H1 (cell line): ENCODE data around the gene C13orf42. TPM values are rescaled to one million over a fixed set of nuclear protein-coding genes. Genes with fewer than 3 reads are reported as not detected.

Experiments used
- CTCF ChIA-PET: fragments of 300-600 bp; sonication (Branson Sonifier 250); formaldehyde crosslinking; loops from one replicate; lab custom pipeline; 2021; ENCODE audit not compliant: partially characterized antibody; lab: Charles Lee
- POLR2A ChIA-PET: fragments of 300-600 bp; sonication (Branson Sonifier 250); formaldehyde crosslinking; loops from one replicate; lab custom pipeline; 2021; ENCODE audit warnings: inconsistent platforms; ENCODE audit not compliant: partially characterized antibody; lab: Charles Lee
- DNase-seq, 2 experiments: peaks; one replicate each; pipeline versions ENCODE4 v3.0.0 to v3.0.0-alpha.2; 2010 to 2022; ENCODE audit warnings: low spot score in 2 of 2, low read depth in 1 of 2, mixed read lengths in 1 of 2
- FAIRE-seq: peaks from 2 replicates; lab custom pipeline; 2011; peaks lifted over from hg19 to GRCh38; lab: Jason Lieb, UNC
- H2AFZ ChIP-seq: 2 replicates; pipeline ENCODE4 v1.8.1; 2012; ENCODE audit warnings: low read length, inconsistent platforms
- H2AK5ac ChIP-seq: 2 replicates; pipeline ENCODE4 v1.6.1; 2013; ENCODE audit warnings: low read depth, low read length
- H2BK120ac ChIP-seq: replicated peaks from 2 replicates; pipeline ENCODE3; 2013; ENCODE audit warnings: low read depth, low read length, inconsistent platforms
- H2BK12ac ChIP-seq: 2 replicates; pipeline ENCODE4 v1.6.1; 2013; ENCODE audit warnings: low read depth, low read length
- H2BK15ac ChIP-seq: 2 replicates; pipeline ENCODE4 v1.6.1; 2013; ENCODE audit warnings: low read length
- H2BK20ac ChIP-seq: 2 replicates; pipeline ENCODE4 v1.6.1; 2013; ENCODE audit warnings: low read length
- H2BK5ac ChIP-seq: 2 replicates; pipeline ENCODE4 v1.6.1; 2013; ENCODE audit warnings: low read depth, low read length
- H3K14ac ChIP-seq: 2 replicates; pipeline ENCODE4 v1.6.1; 2013; ENCODE audit warnings: inconsistent platforms; ENCODE audit not compliant: insufficient read length
- H3K18ac ChIP-seq: 2 replicates; pipeline ENCODE4 v1.6.1; 2013; ENCODE audit warnings: low read length; ENCODE audit errors: extremely low read depth
- H3K23ac ChIP-seq: 2 replicates; pipeline ENCODE4 v1.6.1; 2013; ENCODE audit warnings: inconsistent platforms; ENCODE audit not compliant: insufficient read length
- H3K23me2 ChIP-seq: 2 replicates; pipeline ENCODE4 v1.6.1; 2013; ENCODE audit warnings: low read depth, low read length
- H3K27ac ChIP-seq: 2 replicates; pipeline ENCODE4 v1.6.1; 2011; ENCODE audit warnings: low read depth, low read length, inconsistent platforms
- H3K27me3 ChIP-seq, 4 experiments: replicated peaks in 1 of 4; 1 replicate in 1 of 4; 2 replicates in 3 of 4; pipeline versions ENCODE4 v1.6.1 to v1.8.1; 2011 to 2013; ENCODE audit warnings: low read length in 3 of 4, mild to moderate bottlenecking in 3 of 4, inconsistent platforms in 2 of 4, mixed read lengths in 2 of 4, moderate library complexity in 1 of 4; ENCODE audit not compliant: control insufficient read depth in 3 of 4, insufficient read depth in 3 of 4; ENCODE audit errors: extremely low read depth in 1 of 4
- H3K36me3 ChIP-seq, 4 experiments: 2 replicates each; pipeline versions ENCODE4 v1.6.1 to v1.8.1; 2011 to 2013; ENCODE audit warnings: mild to moderate bottlenecking in 4 of 4, low read length in 3 of 4, moderate library complexity in 2 of 4, control low read depth in 1 of 4, inconsistent platforms in 1 of 4; ENCODE audit not compliant: insufficient read depth in 4 of 4, control insufficient read depth in 2 of 4
- H3K4ac ChIP-seq: replicated peaks from 2 replicates; pipeline ENCODE3; 2013; ENCODE audit warnings: low read length, low read depth, mixed read lengths, inconsistent platforms; ENCODE audit not compliant: insufficient read length
- H3K4me1 ChIP-seq, 4 experiments: replicated peaks in 1 of 4; 1 replicate in 1 of 4; 2 replicates in 3 of 4; pipeline versions ENCODE4 v1.6.1 to v1.8.1; 2011 to 2013; ENCODE audit warnings: low read length in 3 of 4, inconsistent platforms in 2 of 4, mixed read lengths in 1 of 4; ENCODE audit not compliant: insufficient read depth in 4 of 4, control insufficient read depth in 3 of 4
- H3K4me2 ChIP-seq, 2 experiments: 2 replicates each; pipeline versions ENCODE4 v1.6.1 to v1.8.1; 2011 to 2013; ENCODE audit warnings: low read depth in 2 of 2, low read length in 2 of 2, control low read depth in 1 of 2, inconsistent platforms in 1 of 2, mild to moderate bottlenecking in 1 of 2; ENCODE audit not compliant: insufficient read depth in 1 of 2
- H3K4me3 ChIP-seq, 4 experiments: fragments of 200-600, 300-600 bp in 1 of 4; sonication (generic), shearing (Covaris generic), sonication (Bioruptor Twin) in 1 of 4; 2 replicates each; pipeline versions ENCODE4 v1.5.1 to v1.8.1; 2011 to 2016; ENCODE audit warnings: low read length in 4 of 4, low read depth in 3 of 4, control low read depth in 2 of 4, inconsistent platforms in 2 of 4, mild to moderate bottlenecking in 2 of 4, mixed read lengths in 1 of 4, moderate library complexity in 1 of 4; ENCODE audit not compliant: insufficient read depth in 2 of 4; ENCODE audit errors: extremely low read depth in 1 of 4
- H3K56ac ChIP-seq: replicated peaks from 2 replicates; pipeline ENCODE3; 2013; ENCODE audit warnings: low read depth, mild to moderate bottlenecking, mixed read lengths, low read length, inconsistent platforms; ENCODE audit not compliant: insufficient read length
- H3K79me1 ChIP-seq: 2 replicates; pipeline ENCODE4 v1.6.1; 2013; ENCODE audit warnings: low read depth, low read length, control low read depth
- H3K79me2 ChIP-seq, 2 experiments: 2 replicates each; pipeline versions ENCODE4 v1.6.1 to v1.8.1; 2012 to 2013; ENCODE audit warnings: low read length in 2 of 2, mild to moderate bottlenecking in 2 of 2, inconsistent platforms in 1 of 2; ENCODE audit not compliant: insufficient read depth in 2 of 2, control insufficient read depth in 1 of 2
- H3K9ac ChIP-seq, 4 experiments: replicated peaks in 1 of 4; 1 replicate in 1 of 4; 2 replicates in 3 of 4; pipeline versions ENCODE4 v1.6.1 to v1.8.1; 2011 to 2013; ENCODE audit warnings: low read depth in 3 of 4, low read length in 3 of 4, control low read depth in 2 of 4, mild to moderate bottlenecking in 2 of 4, moderate library complexity in 2 of 4, inconsistent platforms in 1 of 4; ENCODE audit errors: extremely low read depth in 1 of 4
- H3K9me3 ChIP-seq, 2 experiments: 2 replicates each; pipeline versions ENCODE4 v1.6.1 to v1.8.1; 2012 to 2013; ENCODE audit warnings: mild to moderate bottlenecking in 2 of 2, moderate library complexity in 2 of 2, control low read depth in 1 of 2, inconsistent platforms in 1 of 2, low read depth in 1 of 2, low read length in 1 of 2, mixed read lengths in 1 of 2; ENCODE audit not compliant: insufficient read depth in 2 of 2
- H4K20me1 ChIP-seq, 2 experiments: replicated peaks in 1 of 2; 2 replicates each; pipeline versions ENCODE3 to v1.8.1; 2011 to 2013; ENCODE audit warnings: inconsistent platforms in 2 of 2, low read length in 2 of 2, mild to moderate bottlenecking in 1 of 2; ENCODE audit not compliant: insufficient read depth in 2 of 2, control insufficient read depth in 1 of 2
- H4K5ac ChIP-seq: 2 replicates; pipeline ENCODE4 v1.6.1; 2013; ENCODE audit warnings: low read length, low read depth, mixed read lengths, inconsistent platforms; ENCODE audit not compliant: insufficient read length
- H4K8ac ChIP-seq: 2 replicates; pipeline ENCODE4 v1.8.0; 2013; ENCODE audit warnings: mild to moderate bottlenecking, moderate library complexity, low read length, inconsistent platforms; ENCODE audit not compliant: insufficient read depth; ENCODE audit errors: extremely low read depth
- H4K91ac ChIP-seq: replicated peaks from 2 replicates; pipeline ENCODE3; 2013; ENCODE audit warnings: low read length, mixed read lengths, inconsistent platforms; ENCODE audit not compliant: insufficient read length
- ASH2L ChIP-seq: fragments of 200-600, 300-600 bp; sonication (generic); IDR thresholded peaks from one replicate; pipeline ENCODE4 v1.7.1; 2017; ENCODE audit warnings: low read length
- BCL11A ChIP-seq, 2 experiments: IDR thresholded peaks; one replicate each; pipeline ENCODE4 v1.6.1; 2011; ENCODE audit warnings: low read depth in 2 of 2, low read length in 2 of 2, mild to moderate bottlenecking in 2 of 2
- CTCF ChIP-seq, 3 experiments: IDR thresholded peaks; 1 replicate in 2 of 3; 2 replicates in 1 of 3; pipeline versions ENCODE4 v1.5.1 to v1.6.1; 2011; ENCODE audit warnings: low read length in 3 of 3, mild to moderate bottlenecking in 3 of 3, inconsistent platforms in 2 of 3, low read depth in 1 of 3, moderate library complexity in 1 of 3; ENCODE audit not compliant: insufficient read depth in 1 of 3; ENCODE audit errors: control extremely low read depth in 1 of 3
- EGR1 ChIP-seq: IDR thresholded peaks from 2 replicates; pipeline ENCODE4 v1.6.1; 2011; ENCODE audit warnings: low read depth, low read length, borderline replicate concordance
- EP300 ChIP-seq, 2 experiments: IDR thresholded peaks; 1 replicate in 1 of 2; 2 replicates in 1 of 2; pipeline ENCODE4 v1.6.1; 2011 to 2012; ENCODE audit warnings: low read depth in 2 of 2, low read length in 2 of 2, mild to moderate bottlenecking in 2 of 2, borderline replicate concordance in 1 of 2, inconsistent platforms in 1 of 2, moderate library complexity in 1 of 2
- SIX5 ChIP-seq: IDR thresholded peaks from 2 replicates; pipeline ENCODE4 v1.6.1; 2011; ENCODE audit warnings: mild to moderate bottlenecking, low read depth, low read length
- SP4 ChIP-seq: IDR thresholded peaks from 2 replicates; pipeline ENCODE4 v1.6.1; 2012; ENCODE audit warnings: low read length, inconsistent platforms
- TBP ChIP-seq: IDR thresholded peaks from 2 replicates; pipeline ENCODE4 v1.6.1; 2011; ENCODE audit warnings: low read depth, low read length, improper control_type of control experiment
- WGBS, 2 experiments: shearing (Covaris generic) in 1 of 2; methylation state at CpG; one replicate each; pipeline versions ENCODE4 v1.1.6 to v1.1.7; 2013 to 2015; ENCODE audit warnings: low lambda C conversion rate in 2 of 2, mixed read lengths in 2 of 2, inconsistent platforms in 1 of 2, low coverage in 1 of 2, missing lambda C conversion rate in 1 of 2; ENCODE audit not compliant: insufficient replicate concordance in 2 of 2, insufficient coverage in 1 of 2, insufficient read length in 1 of 2; ENCODE audit errors: extremely low coverage in 1 of 2, missing lambda C conversion rate in 1 of 2; 5-methylcytosine and 5-hydroxymethylcytosine counted together
- polyA plus RNA-seq, 7 experiments: library from polyadenylated mRNA; depleted of rRNA in 3 of 7; stranded (reverse) in 5 of 7; unstranded in 2 of 7; fragments of >200 nt in 5 of 7; fragments of 200-250 nt in 2 of 7; gene quantifications; 1 replicate in 5 of 7; 2 replicates in 1 of 7; 4 replicates in 1 of 7; pipeline versions ENCODE4 v1.2.1 to v1.2.3, GENCODE V29; 2011 to 2013; ENCODE audit warnings: missing spikeins in 2 of 7, mixed read lengths in 2 of 7
- total RNA-seq: library from RNA; stranded (reverse); fragmentation: NEBNext Ultra II Directional; extraction: Animal tissue kit (Norgen Biotek cat#: 25700); gene quantifications from 2 replicates; pipeline ENCODE4 v1.2.1, GENCODE V29; 2021
- TF ChIP-seq, protein P1 (sequence below): IDR thresholded peaks from 2 replicates; pipeline ENCODE4 v1.6.1; 2012; ENCODE audit warnings: inconsistent platforms

Gene C13orf42
- total and polyA plus RNA-seq, 2 of the 8 experiments (the other 6 are each of a cell fraction or from before 2014, with no cell fraction given): 9.9 to 10.1 TPM

DNA sequence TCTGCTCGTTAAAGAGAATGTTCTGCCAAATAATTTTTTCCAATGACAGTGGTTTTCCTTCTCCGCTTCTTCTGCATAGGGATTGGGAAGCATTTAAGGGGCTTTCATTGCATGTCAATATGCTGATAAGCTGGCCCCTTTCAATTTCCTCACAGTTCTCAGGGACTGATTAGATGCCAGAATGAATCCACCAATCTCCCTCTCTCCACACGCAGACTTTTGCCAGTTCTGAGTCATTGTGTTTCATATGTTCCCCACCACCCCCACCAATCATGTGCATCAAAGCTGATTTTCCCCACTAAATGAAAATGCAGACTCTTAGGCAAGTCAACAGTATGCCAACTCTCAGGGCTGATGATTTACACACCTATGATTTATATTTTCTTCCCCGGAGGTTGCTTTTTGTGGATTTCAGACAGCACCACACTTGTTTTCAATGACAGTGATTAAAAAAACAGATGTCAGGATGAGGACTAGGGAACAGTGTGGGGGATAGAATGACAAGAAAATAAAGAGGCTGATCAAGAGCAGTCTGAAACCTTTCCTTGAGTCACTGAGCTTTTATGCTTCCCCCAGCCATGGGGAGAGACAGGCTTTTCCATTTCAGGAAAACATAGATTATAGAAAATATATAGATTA is 47.9 kb upstream of the C13orf42 start:
- H3K23ac ChIP-seq: no peak overlapping the region
- H3K36me3 ChIP-seq: no peaks in the 10 kb centered on the region; a peak in 1 of 8 replicates
- no peak overlapping the region for H4K5ac ChIP-seq
- no peak overlapping the region for H3K56ac ChIP-seq
- peaks cover 0 to 47% of the 10 kb centered on the region in 2 experiments; a peak in 3 of 4 replicates for H3K79me2 ChIP-seq
- H2BK12ac ChIP-seq: no peak overlapping the region; the same call in 1 of the 2 replicates
- peaks cover 3 to 22% (median 17%) of the 10 kb centered on the region in 4 experiments; a peak in 6 of 7 replicates for H3K4me1 ChIP-seq
- no peaks in the 10 kb centered on the region for H3K9me3 ChIP-seq
- no peak overlapping the region for H3K27ac ChIP-seq
- H3K14ac ChIP-seq: no peak overlapping the region
- no peak overlapping the region for H2AFZ ChIP-seq
- FAIRE-seq (no peak), DNase-seq (peak in 1 of 2 experiments; percentile 30)
- H2BK20ac ChIP-seq: no peak overlapping the region; the same call in 1 of the 2 replicates
- no peak overlapping the region for H3K18ac ChIP-seq
- no peak overlapping the region for H4K8ac ChIP-seq
- no peaks in the 10 kb centered on the region for H4K20me1 ChIP-seq
- H3K79me1 ChIP-seq: peaks cover 2% of the 10 kb centered on the region; the same call in 1 of the 2 replicates
- no peak overlapping the region for H2BK5ac ChIP-seq
- H2BK15ac ChIP-seq: no peak overlapping the region
- WGBS, 2 experiments: 72% methylated on average over 4 of the region's 4 CpGs; no CpG with 5 or more reads in 1 of the 2 experiments
- ChIA-PET CTCF (interaction anchor here (1.0 to 5.0 kb wide), 3 partner anchors 33 to 128 kb away, joined by 5 to 21 read pairs (median 5); no protein-coding TSS in a partner anchor), POLR2A (interaction anchor here (1.0 to 21.2 kb wide), 7 partner anchors 9 to 85 kb away, joined by 3 to 494 read pairs (median 7); no protein-coding TSS in a partner anchor)
- no peak overlapping the region for H4K91ac ChIP-seq
- H3K4ac ChIP-seq: no peak overlapping the region
- no peak overlapping the region for H3K9ac ChIP-seq
- no peak overlapping the region for H3K4me3 ChIP-seq
- H3K27me3 ChIP-seq: no peaks in the 10 kb centered on the region
- no peak overlapping the region for H2AK5ac ChIP-seq
- H2BK120ac ChIP-seq: no peak overlapping the region
- no peaks in the 10 kb centered on the region for H3K23me2 ChIP-seq
- H3K4me2 ChIP-seq: no peak overlapping the region
- TF ChIP-seq SIX5: no peak
- no peak for TF ChIP-seq EP300 (IDR thresholded peaks at IDR 0.05; ENCODE audit: borderline replicate concordance in 1 of 2, low read depth in 2 of 2, low read length in 2 of 2)
- no peak for TF ChIP-seq ASH2L
- no peak for TF ChIP-seq EGR1
- TF ChIP-seq BCL11A (IDR thresholded peaks at IDR 0.05; ENCODE audit: low read depth in 2 of 2, low read length in 2 of 2): no peak
- TF ChIP-seq, protein P1, sequence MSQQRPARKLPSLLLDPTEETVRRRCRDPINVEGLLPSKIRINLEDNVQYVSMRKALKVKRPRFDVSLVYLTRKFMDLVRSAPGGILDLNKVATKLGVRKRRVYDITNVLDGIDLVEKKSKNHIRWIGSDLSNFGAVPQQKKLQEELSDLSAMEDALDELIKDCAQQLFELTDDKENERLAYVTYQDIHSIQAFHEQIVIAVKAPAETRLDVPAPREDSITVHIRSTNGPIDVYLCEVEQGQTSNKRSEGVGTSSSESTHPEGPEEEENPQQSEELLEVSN: no peak
- TF ChIP-seq SP4: no peak
- TF ChIP-seq CTCF (IDR thresholded peaks at IDR 0.05; ENCODE audit: control extremely low read depth in 1 of 3, insufficient read depth in 1 of 3, low read depth in 1 of 3, low read length in 3 of 3): no peak
- no peak for TF ChIP-seq TBP
